GM12878 (cell line): ENCODE results near the gene ABHD6. TPM values are rescaled to one million over a fixed set of nuclear protein-coding genes. Genes with fewer than 3 reads are reported as not detected.

Source experiments
- ATAC-seq: fragments of 200-7000 bp; cut with Tn5 transposase; 3 replicates; pipeline ENCODE4 v1.9.1; 2020; ENCODE audit warnings: mild to moderate bottlenecking, moderate library complexity
- BruUV-seq: library from RNA; stranded (reverse); fragments of 400-500 nt; replicated peaks from 2 replicates; lab custom pipeline; 2021; lab: Mats Ljungman, UMichigan
- CTCF ChIA-PET: fragments of 300-600 bp; sonication (Branson Sonifier 250); formaldehyde crosslinking; extraction: SDS; loops from one replicate; lab custom pipeline; 2021; ENCODE audit warnings: inconsistent platforms; lab: Yijun Ruan, JAX
- POLR2A ChIA-PET: fragments of 350-600 bp; formaldehyde crosslinking; extraction: SDS; loops from one replicate; lab custom pipeline; 2021; ENCODE audit warnings: inconsistent platforms; lab: Charles Lee
- RAD21 ChIA-PET: fragments of 300-600 bp; sonication (Branson Sonifier 250); formaldehyde crosslinking; loops from one replicate; lab custom pipeline; 2023; ENCODE audit warnings: antibody characterized with exemption; ENCODE audit not compliant: unreplicated experiment; lab: Charles Lee
- SMC1A ChIA-PET: fragments of 300-600 bp; sonication (Branson Sonifier 250); formaldehyde crosslinking; loops from one replicate; lab custom pipeline; 2023; ENCODE audit not compliant: unreplicated experiment, uncharacterized antibody; lab: Charles Lee
- DNase-seq: peaks from one replicate; pipeline ENCODE4 v3.0.0-alpha.2; 2011; ENCODE audit warnings: low read depth, low spot score
- FAIRE-seq: peaks from 3 replicates; lab custom pipeline; 2011; peaks lifted over from hg19 to GRCh38; lab: Jason Lieb, UNC
- H2AFZ ChIP-seq: 2 replicates; pipeline ENCODE4 v1.6.0; 2011; ENCODE audit warnings: low read depth, low read length, control low read depth; ENCODE audit not compliant: control insufficient read depth
- H3K27ac ChIP-seq: 2 replicates; pipeline ENCODE4 v1.5.1; 2011; ENCODE audit warnings: control low read depth; ENCODE audit not compliant: control insufficient read depth, insufficient read depth
- H3K27me3 ChIP-seq, 2 experiments: replicated peaks in 1 of 2; 2 replicates each; pipeline versions ENCODE4 v1.6.0 to v1.6.1; 2011; ENCODE audit warnings: low read length in 1 of 2; ENCODE audit not compliant: control insufficient read depth in 2 of 2, insufficient read depth in 2 of 2
- H3K36me3 ChIP-seq, 2 experiments: 2 replicates each; pipeline ENCODE4 v1.5.1; 2011; ENCODE audit warnings: low read length in 1 of 2; ENCODE audit not compliant: control insufficient read depth in 2 of 2, insufficient read depth in 2 of 2
- H3K4me1 ChIP-seq: 2 replicates; pipeline ENCODE4 v1.6.1; 2011; ENCODE audit warnings: mild to moderate bottlenecking, low read length, moderate library complexity, mixed read lengths; ENCODE audit not compliant: control insufficient read depth, insufficient read depth
- H3K4me2 ChIP-seq: 2 replicates; pipeline ENCODE4 v1.6.0; 2011; ENCODE audit warnings: control low read depth; ENCODE audit not compliant: control insufficient read depth, insufficient read depth
- H3K4me3 ChIP-seq: fragments of 200-600 bp; sonication (generic); 2 replicates; pipeline ENCODE4 v1.5.1; 2016
- H3K79me2 ChIP-seq: 2 replicates; pipeline ENCODE4 v1.6.0; 2011; ENCODE audit warnings: low read length; ENCODE audit not compliant: control insufficient read depth, insufficient read depth
- H3K9ac ChIP-seq: 2 replicates; pipeline ENCODE4 v1.8.0; 2011; ENCODE audit warnings: low read length, control low read depth, mixed read lengths; ENCODE audit not compliant: control insufficient read depth, insufficient read depth
- H3K9me3 ChIP-seq: replicated peaks from 3 replicates; pipeline ENCODE4 v1.5.1; 2011; ENCODE audit warnings: mild to moderate bottlenecking, low read length; ENCODE audit not compliant: control insufficient read depth, insufficient read depth
- H4K20me1 ChIP-seq: 2 replicates; pipeline ENCODE4 v1.6.0; 2011; ENCODE audit not compliant: control insufficient read depth, insufficient read depth
- CREM ChIP-seq: IDR thresholded peaks from 2 replicates; pipeline ENCODE4 v1.6.1; 2014; ENCODE audit warnings: antibody characterized with exemption, low read depth
- FOXM1 ChIP-seq: IDR thresholded peaks from 2 replicates; pipeline ENCODE4 v1.6.1; 2012; ENCODE audit warnings: low read depth, mild to moderate bottlenecking, inconsistent platforms, low read length, moderate library complexity
- HDAC2 ChIP-seq: fragments of 200-600 bp; sonication (generic); IDR thresholded peaks from 2 replicates; pipeline ENCODE4 v1.6.1; 2017
- JUND ChIP-seq: IDR thresholded peaks from 2 replicates; pipeline ENCODE4 v1.6.1; 2012; ENCODE audit warnings: low read depth, mild to moderate bottlenecking, low read length, improper control_type of control experiment, moderate library complexity
- NFXL1 ChIP-seq: fragments of 450-650 bp; IDR thresholded peaks from 2 replicates; pipeline ENCODE4 v1.6.1; 2017; ENCODE audit warnings: antibody characterized with exemption, mild to moderate bottlenecking, borderline replicate concordance
- NRF1 ChIP-seq: conservative IDR thresholded peaks from 2 replicates; pipeline ENCODE4 v1.6.1; 2011; ENCODE audit warnings: mild to moderate bottlenecking, low read depth, low read length, improper control_type of control experiment
- SIN3A ChIP-seq: IDR thresholded peaks from 2 replicates; pipeline ENCODE4 v1.6.1; 2012; ENCODE audit warnings: low read depth, low read length, improper control_type of control experiment
- SREBF1 ChIP-seq: IDR thresholded peaks from 2 replicates; pipeline ENCODE4 v1.6.1; 2012; ENCODE audit warnings: mild to moderate bottlenecking, low read length
- TBL1XR1 ChIP-seq: IDR thresholded peaks from 2 replicates; pipeline ENCODE4 v1.6.1; 2012; ENCODE audit warnings: low read depth, low read length, improper control_type of control experiment
- TCF7 ChIP-seq: IDR thresholded peaks from 2 replicates; pipeline ENCODE4 v1.6.1; 2014; ENCODE audit warnings: antibody characterized with exemption, borderline replicate concordance
- YBX1 ChIP-seq: fragments of 450-650 bp; IDR thresholded peaks from 2 replicates; pipeline ENCODE4 v1.6.1; 2016; ENCODE audit warnings: antibody characterized with exemption
- ZNF207 ChIP-seq: fragments of 450-650 bp; IDR thresholded peaks from 2 replicates; pipeline ENCODE4 v1.6.1; 2014; ENCODE audit warnings: antibody characterized with exemption, mild to moderate bottlenecking, borderline replicate concordance
- ZZZ3 ChIP-seq: IDR thresholded peaks from 2 replicates; pipeline ENCODE4 v1.6.1; 2011; ENCODE audit warnings: low read depth; ENCODE audit not compliant: control insufficient read depth, insufficient read length
- WGBS: methylation state at CpG from one replicate; pipeline ENCODE4 v1.1.6; 2016; ENCODE audit warnings: low lambda C conversion rate; ENCODE audit not compliant: insufficient replicate concordance, insufficient coverage; ENCODE audit errors: missing lambda C conversion rate; 5-methylcytosine and 5-hydroxymethylcytosine counted together
- in situ Hi-C: fragments of 300-500 bp; cut with MboI; formaldehyde crosslinking; loops from 9 replicates; pipeline ENCODE4 v1.14.3; 2018; ENCODE audit warnings: mixed read lengths
- intact Hi-C: fragments of 100-400 bp; cut with micrococcal nuclease; formaldehyde crosslinking; loops from one replicate; pipeline ENCODE4 v1.14.2; 2022; ENCODE audit not compliant: unreplicated experiment
- polyA plus RNA-seq, 11 experiments: library from polyadenylated mRNA; depleted of rRNA in 4 of 11; unstranded in 6 of 11; stranded (reverse) in 5 of 11; fragments of >200 nt; fragmentation: Nextera tagmentation in 4 of 11; fragmentation: Illumina TruSeq in 1 of 11; extraction: Ambion mirVana in 4 of 11; extraction: Trizol in 1 of 11; gene quantifications; 1 replicate in 1 of 11; 2 replicates in 10 of 11; pipeline versions ENCODE4 v1.2.1 to v1.2.3, GENCODE V29; 2011 to 2016; ENCODE audit warnings: inconsistent platforms in 2 of 11, missing spikeins in 2 of 11, low read depth in 1 of 11
- total RNA-seq, 4 experiments: library from RNA; depleted of rRNA in 3 of 4; stranded (reverse); fragments of >200 nt in 3 of 4; fragmentation: Illumina TruSeq in 1 of 4; extraction: Trizol in 1 of 4; gene quantifications; 2 replicates each; pipeline versions ENCODE4 v1.2.1 to v1.2.3, GENCODE V29; 2013 to 2021
- TF ChIP-seq, protein P1 (sequence below): fragments of 450-650 bp; formaldehyde crosslinking; IDR thresholded peaks from 2 replicates; pipeline ENCODE4 v1.4.0; 2022; ENCODE audit warnings: mild to moderate bottlenecking, moderate library complexity
- TF ChIP-seq, protein P2 (sequence below): IDR thresholded peaks from 2 replicates; pipeline ENCODE4 v1.6.1; 2011; ENCODE audit warnings: mild to moderate bottlenecking, low read depth, low read length, moderate library complexity; ENCODE audit not compliant: insufficient replicate concordance
- TF ChIP-seq, protein P3 (sequence below): IDR thresholded peaks from 2 replicates; pipeline ENCODE4 v1.6.1; 2012; ENCODE audit warnings: low read depth, low read length, improper control_type of control experiment

ABHD6 gene
- total and polyA plus RNA-seq, 10 of the 15 experiments (the other 5 are each of a cell fraction or from before 2014, with no cell fraction given), result 1.4 to 33.2 (median 3.2) TPM

DNA sequence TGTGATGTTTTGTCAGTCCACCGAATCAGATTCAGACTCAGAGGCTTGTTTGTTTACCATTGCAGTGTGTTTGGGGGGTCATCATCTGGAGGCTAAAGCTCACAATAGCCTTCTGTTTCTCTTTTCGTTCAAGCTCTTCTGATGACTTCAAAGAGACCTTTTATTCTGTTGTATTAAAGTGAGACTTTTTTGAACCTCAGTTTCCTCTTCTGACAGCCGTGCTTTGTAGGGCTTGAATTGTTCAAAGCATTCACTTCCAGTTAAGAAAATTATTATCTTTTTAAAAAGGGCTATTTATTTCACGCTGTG, 96.4 kb downstream of the ABHD6 start:
- POLR2A ChIA-PET, result interaction anchor here (0.5 to 12.4 kb wide), 7 partner anchors 10 to 146 kb away, joined by 3 to 221 read pairs (median 4); partner anchors contain the start of genes HTD2 and RPP14
- Histone ChIP-seq H3K27ac (no peak overlapping the region; the same call in 1 of the 2 replicates), H3K4me3 (peak overlapping the region; percentile 93), H2AFZ (no peak overlapping the region), H3K4me1 (peaks cover 10% of the 10 kb centered on the region; the same call in 1 of the 2 replicates), H3K4me2 (peak overlapping the region; percentile 82), H4K20me1 (no peaks in the 10 kb centered on the region), H3K79me2 (peaks cover 10% of the 10 kb centered on the region), H3K9ac (no peak overlapping the region), H3K36me3 (no peaks in the 10 kb centered on the region), H3K9me3 (no peaks in the 10 kb centered on the region)
- SMC1A ChIA-PET, result interaction anchor here (0.6 to 13.1 kb wide), 18 partner anchors 10 to 166 kb away, joined by 3 to 324 read pairs (median 5); partner anchors contain the start of genes HTD2, KCTD6 and RPP14
- 2% methylated on average over 4 of the region's 4 CpGs for WGBS
- TSS peak; percentile 71 for BruUV-seq
- no peak for ATAC-seq
- TF ChIP-seq YBX1 (no peak), SREBF1 (no peak), TCF7 (no peak), NFXL1 (no peak), JUND (no peak), ZZZ3 (no peak), FOXM1 (no peak), HDAC2 (no peak), CREM (no peak), SIN3A (no peak), ZNF207 (no peak), TBL1XR1 (no peak), NRF1 (no peak)
- TF ChIP-seq, protein P1, sequence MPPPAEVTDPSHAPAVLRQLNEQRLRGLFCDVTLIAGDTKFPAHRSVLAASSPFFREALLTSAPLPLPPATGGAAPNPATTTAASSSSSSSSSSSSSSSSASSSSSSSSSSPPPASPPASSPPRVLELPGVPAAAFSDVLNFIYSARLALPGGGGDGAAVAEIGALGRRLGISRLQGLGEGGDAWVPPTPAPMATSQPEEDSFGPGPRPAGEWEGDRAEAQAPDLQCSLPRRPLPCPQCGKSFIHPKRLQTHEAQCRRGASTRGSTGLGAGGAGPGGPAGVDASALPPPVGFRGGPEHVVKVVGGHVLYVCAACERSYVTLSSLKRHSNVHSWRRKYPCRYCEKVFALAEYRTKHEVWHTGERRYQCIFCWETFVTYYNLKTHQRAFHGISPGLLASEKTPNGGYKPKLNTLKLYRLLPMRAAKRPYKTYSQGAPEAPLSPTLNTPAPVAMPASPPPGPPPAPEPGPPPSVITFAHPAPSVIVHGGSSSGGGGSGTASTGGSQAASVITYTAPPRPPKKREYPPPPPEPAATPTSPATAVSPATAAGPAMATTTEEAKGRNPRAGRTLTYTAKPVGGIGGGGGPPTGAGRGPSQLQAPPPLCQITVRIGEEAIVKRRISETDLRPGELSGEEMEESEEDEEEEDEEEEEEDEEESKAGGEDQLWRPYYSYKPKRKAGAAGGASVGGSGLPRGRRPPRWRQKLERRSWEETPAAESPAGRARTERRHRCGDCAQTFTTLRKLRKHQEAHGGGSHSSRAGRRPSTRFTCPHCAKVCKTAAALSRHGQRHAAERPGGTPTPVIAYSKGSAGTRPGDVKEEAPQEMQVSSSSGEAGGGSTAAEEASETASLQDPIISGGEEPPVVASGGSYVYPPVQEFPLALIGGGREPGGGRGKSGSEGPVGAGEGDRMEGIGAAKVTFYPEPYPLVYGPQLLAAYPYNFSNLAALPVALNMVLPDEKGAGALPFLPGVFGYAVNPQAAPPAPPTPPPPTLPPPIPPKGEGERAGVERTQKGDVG (CRISPR knock-in tag), result no peak
- TF ChIP-seq, protein P2, sequence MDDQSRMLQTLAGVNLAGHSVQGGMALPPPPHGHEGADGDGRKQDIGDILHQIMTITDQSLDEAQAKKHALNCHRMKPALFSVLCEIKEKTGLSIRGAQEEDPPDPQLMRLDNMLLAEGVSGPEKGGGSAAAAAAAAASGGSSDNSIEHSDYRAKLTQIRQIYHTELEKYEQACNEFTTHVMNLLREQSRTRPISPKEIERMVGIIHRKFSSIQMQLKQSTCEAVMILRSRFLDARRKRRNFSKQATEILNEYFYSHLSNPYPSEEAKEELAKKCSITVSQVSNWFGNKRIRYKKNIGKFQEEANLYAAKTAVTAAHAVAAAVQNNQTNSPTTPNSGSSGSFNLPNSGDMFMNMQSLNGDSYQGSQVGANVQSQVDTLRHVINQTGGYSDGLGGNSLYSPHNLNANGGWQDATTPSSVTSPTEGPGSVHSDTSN, result no peak
- TF ChIP-seq, protein P3, sequence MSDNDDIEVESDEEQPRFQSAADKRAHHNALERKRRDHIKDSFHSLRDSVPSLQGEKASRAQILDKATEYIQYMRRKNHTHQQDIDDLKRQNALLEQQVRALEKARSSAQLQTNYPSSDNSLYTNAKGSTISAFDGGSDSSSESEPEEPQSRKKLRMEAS, result no peak
- TF ChIP-seq, all 136 proteins: peak for 0
- ChIA-PET RAD21 (interaction anchor here (0.9 to 7.5 kb wide), 15 partner anchors 9 to 161 kb away, joined by 3 to 149 read pairs (median 7); partner anchors contain the start of genes HTD2, KCTD6, PDHB and RPP14), CTCF (interaction anchor here (0.7 to 8.9 kb wide), 23 partner anchors 9 to 326 kb away, joined by 3 to 204 read pairs (median 5); partner anchors contain the start of genes FLNB, HTD2, KCTD6 and RPP14)
- intact Hi-C loops (no loop called here), in situ Hi-C loops (no loop called here)
- FAIRE-seq, result no peak
- H3K27me3 ChIP-seq, result no peaks in the 10 kb centered on the region
- DNase-seq, result no peak
